Hindlimb muscle (tissue), 1 donor: Measurements from ENCODE around the gene MND1. TPM values are rescaled to one million over a fixed set of nuclear protein-coding genes. Genes with fewer than 3 reads are reported as not detected.
A peak's percentile ranks its signal among the peaks of the same experiment; 100 is the strongest.
"Not testable (repeated sequence)": the region's sequence is repeated elsewhere in the genome, so short reads cannot be mapped to it uniquely, and the experiment has no call there.

Experiments
- DNase-seq: peaks from one replicate; pipeline ENCODE4 v3.0.0-alpha.2; 2013
- polyA plus RNA-seq: library from polyadenylated mRNA; unstranded; fragments of 120-200 nt; gene quantifications from one replicate; pipeline ENCODE4 v1.2.1, GENCODE V29; 2013; ENCODE audit not compliant: insufficient read length

Gene MND1
- polyA plus RNA-seq, 1 donor = 3.5 TPM

DNA sequence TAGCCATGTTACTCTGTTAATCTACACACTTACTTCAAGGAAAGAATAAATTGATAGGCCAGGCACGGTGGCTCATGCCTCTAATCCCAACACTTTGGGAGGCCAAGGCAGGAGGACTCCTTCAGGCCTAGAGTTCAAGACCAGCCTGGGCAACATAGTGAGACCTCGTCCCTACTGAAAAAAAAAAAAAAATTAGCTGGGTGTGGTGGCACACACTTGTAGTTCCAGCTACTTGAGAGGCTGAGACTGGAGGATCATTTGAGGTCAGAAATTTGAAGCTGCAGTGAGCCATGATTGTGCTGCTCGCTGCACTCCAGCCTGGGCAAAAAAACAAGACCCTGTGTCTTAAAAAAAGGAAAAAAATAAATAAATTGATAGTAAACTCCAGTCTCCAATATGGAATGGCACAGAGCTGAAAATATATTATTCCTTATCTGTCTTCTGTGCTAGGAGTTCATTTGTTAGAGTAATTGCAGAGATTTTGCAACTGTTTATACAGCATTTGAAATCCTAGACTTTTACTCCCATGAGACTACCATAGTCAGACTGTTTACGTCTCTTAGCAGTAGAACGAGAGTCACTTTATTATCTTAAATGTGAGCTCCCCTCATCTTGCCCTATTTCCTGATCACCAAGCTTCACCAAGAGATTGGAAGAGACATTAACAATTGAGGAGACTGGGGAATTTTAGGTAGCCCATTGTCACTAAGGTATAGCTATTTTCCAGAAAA is 102.9 kb downstream of the MND1 start:
- no peak for DNase-seq

GRCh38 chr4:153448003-153448731 is 103.7 kb downstream of the MND1 start:
- peak; percentile 23 for DNase-seq

GRCh38 chr4:153449338-153449737 is 104.8 kb downstream of the MND1 start:
- no peak for DNase-seq

DNA sequence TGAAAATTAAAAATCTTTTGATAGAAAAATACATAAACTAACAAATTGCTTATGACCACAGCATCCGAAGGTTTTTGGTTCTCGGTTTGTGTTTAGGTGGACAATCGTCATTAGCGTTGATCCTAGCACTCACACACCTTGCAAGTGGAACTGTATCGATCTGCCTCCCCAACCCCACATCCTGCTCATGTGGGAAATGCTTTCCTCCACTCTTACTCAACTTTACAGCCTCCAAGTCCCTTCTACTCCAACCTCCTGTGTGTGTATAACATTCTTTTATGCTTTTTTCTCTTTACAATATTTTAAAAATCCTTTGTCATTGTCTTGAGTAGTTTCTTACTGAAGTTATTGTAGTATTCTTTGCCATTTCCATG is 106.0 kb downstream of the MND1 start:
- no peak for DNase-seq

- not testable (repeated sequence) for DNase-seq
Observed at GRCh38 chr4:153451145-153451544, 106.7 kb downstream of the MND1 start.

- DNase-seq = no peak
Observed at GRCh38 chr4:153451911-153452657, 107.6 kb downstream of the MND1 start.

GRCh38 chr4:153452658-153453378 is 108.3 kb downstream of the MND1 start:
- no peak for DNase-seq

DNA sequence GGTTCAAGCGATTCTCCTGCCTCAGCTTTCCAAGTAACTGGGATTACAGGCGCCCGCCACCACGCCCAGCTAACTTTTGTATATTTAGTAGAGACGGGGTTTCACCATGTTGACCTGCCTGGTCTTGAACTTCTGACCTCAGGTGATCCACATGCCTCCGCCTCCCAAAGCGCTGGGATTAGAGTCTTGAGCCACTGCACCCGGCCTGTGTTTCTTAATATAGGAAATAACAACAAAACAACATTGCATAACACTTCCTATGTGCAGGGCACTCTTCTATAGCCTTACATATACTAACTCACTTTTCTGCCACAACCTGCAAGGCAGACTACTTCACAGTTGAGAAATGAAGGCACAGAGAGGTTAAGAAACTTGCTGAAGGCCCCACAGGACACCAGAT is 108.9 kb downstream of the MND1 start:
- no peak for DNase-seq

- no peak for DNase-seq
Observed at GRCh38 chr4:153458969-153459368, 114.5 kb downstream of the MND1 start.

GRCh38 chr4:153461549-153461948 is 117.1 kb downstream of the MND1 start:
- not testable (repeated sequence) for DNase-seq

DNA sequence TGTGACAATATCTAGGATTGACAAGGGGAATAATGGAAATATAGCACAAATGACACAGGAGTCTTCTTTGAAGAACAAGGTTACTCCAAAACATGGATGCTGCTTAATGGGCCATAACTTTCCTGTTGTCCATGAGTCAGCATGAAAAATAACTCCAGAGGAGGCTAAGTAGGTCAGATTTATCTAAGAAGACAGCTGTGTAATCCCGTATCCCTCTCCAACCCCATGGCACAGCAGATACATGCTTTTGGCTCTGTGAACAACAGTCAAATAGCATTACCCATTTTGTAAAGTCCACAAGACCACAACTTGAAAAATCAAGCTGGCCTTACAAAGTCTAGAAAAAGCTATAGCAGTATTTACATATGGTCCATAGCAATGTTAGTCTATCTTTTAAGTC is 119.6 kb downstream of the MND1 start:
- no peak for DNase-seq

Other genes with a start within 250 kb of the MND1 start
- gene TRIM2, start 140.2 kb upstream of the MND1 start, polyA plus RNA-seq = 18.7 TPM
- gene TMEM131L, start 121.7 kb downstream of the MND1 start, polyA plus RNA-seq = 61.1 TPM